NCI-H526 treated with DMSO at 0.1 percent for 48 hours (cell line): ENCODE measurements around the gene IFNK.

Experiments
- DNase-seq: peaks from one replicate; lab custom pipeline; 2025; lab: John Stamatoyannopoulos, UW

The IFNK gene

DNA sequence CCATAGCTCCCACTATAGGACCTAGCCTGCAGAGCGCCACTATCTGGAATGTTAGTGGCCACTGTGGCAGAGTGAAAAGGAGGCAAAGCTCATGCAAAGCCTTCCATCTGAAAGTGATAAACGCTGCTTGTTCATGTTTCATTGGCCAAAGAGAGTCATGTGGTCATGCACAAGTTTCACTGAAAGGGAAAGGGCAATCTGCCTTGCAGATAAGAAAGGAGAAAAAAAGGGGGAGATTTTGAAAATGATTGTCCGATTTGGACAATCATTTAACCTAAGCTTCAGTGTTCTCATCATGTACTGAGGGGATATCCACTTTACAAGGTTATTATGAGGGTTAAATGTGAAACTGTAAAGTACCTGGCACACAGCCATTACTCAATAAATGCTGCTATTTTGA lies 14.6 kb downstream of the IFNK start:
- DNase-seq = no peak

DNA sequence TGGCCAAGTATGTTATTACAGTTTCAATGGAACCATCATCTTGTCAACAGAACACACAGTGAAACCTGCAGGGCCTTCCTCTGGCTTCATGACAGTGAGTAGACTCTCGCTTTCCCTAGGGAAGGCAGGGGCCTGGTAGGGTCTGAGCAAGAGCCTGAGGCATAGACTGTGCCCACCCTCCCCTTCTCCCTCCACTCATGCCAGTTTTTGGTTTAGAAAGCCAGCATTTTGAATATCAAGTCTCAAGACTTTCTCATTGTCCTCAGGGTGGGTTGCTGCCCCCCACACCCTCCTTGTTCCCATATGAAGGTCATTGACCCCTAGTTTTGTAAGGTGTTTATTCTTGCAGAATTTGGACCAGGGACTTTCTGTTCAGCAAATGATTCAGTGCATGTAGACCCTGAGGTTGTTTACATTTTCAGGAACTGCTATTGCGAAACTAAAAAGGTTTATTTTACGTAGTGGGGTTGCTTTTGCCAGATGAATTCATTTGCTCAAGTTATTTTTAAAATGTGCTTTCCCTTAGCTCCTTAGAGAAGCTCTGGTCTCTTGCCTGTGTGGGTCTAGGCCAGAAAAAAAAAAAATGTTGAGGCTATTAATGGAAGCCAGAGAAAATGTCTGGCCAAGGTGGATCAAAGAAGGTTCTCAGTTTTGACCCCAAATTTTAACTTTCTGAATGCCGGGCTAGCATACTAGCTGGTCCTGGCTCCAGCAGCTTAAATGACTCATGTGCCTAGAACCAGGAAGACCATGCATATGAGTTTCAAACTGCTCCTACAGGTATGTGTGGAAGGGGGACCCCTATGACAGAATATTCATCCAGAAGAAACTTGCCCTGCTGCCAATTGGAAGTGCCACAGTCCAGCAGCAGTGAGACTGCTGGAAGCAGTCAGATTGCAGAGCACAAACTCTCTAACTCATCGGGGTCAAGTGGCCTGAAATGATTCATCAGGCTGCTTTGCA lies 15.7 kb downstream of the IFNK start:
- no peak for DNase-seq

DNA sequence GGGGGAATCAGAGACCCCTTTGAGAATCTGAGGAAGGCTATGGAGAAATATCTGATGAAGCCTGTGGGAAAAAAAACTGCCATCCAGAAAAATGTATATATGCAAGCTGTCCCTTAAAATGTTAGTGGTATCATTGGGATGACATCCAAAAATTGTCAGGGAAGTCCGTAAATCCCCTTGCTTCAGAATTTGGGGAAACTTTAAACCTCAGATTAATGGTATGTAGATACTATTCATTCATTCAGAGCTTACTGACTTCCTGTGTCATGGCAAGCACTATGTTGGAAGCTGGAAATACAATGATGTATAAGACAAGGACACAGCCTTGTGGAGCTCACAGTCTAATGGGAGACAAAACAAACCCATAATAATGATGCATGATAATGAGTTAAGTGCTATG lies 16.4 kb downstream of the IFNK start:
- no peak for DNase-seq

DNA sequence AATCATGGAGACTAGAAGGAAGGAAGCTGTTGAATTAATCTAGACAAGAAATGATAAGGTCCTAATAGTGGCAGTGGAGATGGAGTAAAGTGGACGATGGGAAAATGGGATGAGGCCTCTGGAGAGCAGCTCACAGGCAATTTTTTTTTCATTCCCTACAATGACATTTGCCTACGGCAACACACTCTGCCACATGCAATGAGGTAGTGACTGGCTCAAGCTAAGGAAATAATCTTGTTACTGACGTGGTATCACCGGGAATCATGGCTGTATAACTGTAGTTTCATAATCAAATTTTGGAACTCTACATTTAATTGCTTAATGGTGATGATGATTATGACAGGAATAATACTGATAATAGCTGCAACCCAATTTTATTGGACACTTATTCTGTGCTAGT lies 17.6 kb downstream of the IFNK start:
- no peak for DNase-seq

DNA sequence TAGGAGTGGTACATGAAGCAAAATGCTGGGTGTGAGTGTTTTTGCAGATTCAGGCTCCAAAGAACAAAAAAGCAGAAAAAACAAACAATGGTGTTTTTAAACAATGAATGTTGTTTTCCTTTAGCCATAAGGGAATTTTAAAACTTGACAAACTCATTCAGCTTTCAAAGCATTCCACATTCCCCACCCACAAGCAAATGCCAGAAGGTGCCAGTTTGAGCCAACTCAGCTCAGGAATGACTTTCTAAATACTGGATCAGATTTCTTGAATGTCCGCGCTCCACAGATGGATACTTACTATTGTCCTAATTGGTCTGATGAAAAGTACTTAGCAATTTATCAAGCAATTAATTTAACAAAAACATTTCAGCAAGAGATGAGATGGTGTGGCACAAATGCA lies 18.4 kb downstream of the IFNK start:
- no peak for DNase-seq

DNA sequence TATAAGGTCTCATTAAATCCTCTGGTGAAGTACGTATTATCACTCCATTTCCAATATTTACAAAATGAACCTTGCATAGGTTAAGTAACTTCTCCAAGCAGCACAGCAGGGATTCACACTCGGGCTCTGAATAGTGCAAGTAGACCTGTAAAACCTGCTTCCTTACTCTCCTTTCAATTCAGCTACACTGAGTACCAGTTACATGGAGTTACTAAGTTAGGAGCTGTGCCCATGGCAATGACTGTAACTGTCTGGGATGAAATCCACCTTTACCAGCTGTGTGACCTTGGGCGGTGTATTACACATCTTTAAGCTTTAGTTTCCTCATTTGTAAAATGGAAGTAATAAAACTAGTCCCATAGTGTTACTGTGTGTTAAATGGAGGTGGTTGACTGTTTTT lies 21.4 kb downstream of the IFNK start:
- DNase-seq = no peak

DNA sequence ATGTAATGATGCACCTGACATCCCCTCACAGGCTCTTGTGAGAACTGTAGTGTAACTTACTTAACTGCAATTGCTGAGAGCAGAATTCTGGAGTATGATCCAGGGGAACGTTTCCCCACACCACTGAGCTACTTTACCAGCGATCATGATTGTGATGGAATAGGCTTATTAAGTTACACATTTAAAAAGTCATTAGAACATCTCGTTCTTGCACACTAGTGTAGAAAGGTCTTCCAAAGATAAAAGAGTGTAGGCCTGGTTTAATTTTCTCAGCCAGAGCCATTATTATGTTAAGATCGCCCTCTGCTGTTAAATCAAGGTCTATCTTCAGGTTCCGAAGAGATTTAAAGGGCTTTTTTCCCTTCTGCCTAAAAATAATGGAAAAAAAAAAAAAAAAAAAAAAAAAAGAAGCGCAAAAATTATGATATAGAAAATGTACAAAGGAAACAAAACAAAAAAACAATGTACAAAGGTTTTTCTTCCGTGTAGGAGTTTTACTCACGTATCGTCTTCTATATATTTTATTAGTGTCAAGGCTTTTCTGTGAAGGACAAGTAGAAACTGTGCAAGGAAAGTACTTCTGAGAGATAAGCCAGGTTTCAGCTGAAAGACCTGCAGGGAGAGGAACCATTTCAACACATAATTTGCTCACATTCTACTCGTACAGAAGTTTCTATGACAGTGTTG lies 24.1 kb downstream of the IFNK start:
- DNase-seq = peak; percentile 10

DNA sequence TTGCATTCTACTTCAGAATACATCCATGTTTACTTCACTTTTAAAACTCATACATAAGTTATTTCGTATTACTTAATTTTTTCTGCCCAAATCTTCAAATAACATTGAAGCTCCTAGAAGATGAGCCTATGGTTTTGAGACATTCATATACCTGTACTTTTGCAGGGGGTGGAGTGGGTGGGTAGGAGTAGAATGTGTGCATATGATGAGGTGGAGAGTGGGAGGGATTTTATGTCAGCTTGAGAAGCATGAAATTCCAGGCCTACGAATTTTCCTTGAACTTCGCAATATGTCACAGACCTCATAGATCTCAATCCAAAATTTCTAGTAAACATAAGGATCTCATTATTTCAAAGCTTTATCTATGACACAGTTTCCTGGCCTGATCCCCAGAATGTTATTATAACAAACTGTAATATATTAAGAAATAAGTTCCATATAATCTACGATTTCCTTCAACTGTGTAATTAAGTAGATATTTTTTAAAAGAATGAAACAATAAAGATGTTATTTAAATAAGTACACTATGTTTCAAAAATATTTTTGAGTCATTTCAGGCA lies 25.2 kb downstream of the IFNK start:
- no peak for DNase-seq

DNA sequence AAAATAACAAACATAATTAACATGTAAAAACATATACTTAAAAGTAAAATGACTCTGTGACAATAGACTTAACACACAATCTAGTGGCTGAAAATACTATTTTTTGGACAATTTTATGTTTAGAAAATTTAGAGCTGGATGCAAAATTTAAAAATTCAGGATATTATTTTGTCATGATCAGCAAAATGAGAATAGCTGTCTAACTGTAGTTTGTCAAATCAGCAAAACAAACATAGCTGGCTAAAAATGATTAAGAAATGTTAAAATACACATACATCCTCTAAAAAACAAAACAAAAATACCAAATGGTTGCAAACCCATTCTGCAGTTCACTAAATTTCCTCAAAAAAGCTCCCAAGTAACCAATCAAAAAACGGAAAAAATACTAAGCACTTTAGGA lies 30.6 kb downstream of the IFNK start:
- no peak for DNase-seq

DNA sequence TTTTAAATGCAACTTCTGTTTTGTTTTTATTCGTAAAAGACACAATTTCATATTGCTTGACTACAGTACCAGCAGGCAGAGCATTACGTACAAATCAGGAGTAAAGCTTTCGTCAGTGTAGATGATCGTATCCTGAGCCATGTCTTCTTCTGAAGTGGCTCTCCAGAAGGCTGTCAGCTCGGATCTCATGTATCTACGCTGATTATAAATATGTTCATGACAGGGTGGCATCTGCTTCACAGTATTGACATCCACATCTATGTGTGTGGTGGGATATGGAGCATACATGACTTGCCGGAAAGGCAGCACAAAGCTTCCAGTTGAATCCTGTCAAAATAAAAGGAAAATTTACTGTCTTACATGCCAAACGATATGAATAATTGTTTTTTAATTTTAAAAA lies 32.4 kb downstream of the IFNK start:
- no peak for DNase-seq

DNA sequence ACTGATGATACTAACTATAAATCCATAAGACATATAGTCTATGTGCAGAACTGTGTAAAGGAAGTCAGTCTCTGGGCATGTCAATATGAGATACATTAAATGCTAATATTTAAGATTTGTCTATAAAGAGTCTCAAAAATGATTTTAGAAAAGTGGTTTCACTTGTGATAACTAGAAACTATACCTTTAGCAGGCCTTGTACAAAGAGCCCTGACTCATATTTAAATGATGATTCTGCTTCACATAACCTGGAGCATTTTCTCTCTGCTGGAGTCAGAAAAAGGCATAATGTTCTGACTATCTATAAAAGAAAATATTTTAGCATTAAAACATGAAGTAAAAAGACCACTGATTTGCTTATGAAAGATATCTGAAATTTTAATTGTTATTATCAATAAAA lies 34.2 kb downstream of the IFNK start:
- no peak for DNase-seq

DNA sequence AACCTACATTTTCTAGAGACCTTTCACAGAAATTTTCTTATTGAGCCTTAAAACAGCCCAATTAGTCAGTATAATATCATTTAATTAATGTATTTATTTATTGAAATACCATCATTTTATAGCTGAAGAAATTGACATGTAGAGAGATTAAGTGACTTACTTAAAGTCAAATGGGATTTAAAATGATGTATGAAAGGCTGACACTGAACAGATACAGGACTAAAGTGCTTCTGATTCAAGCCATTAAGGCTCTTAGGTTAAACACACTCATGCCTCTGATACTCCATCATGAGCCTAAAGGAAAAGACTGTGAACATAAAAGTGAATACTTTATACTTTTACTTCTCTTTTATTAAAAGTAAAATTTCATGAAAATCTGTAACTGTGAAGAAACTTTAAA lies 36.4 kb downstream of the IFNK start:
- DNase-seq = no peak

DNA sequence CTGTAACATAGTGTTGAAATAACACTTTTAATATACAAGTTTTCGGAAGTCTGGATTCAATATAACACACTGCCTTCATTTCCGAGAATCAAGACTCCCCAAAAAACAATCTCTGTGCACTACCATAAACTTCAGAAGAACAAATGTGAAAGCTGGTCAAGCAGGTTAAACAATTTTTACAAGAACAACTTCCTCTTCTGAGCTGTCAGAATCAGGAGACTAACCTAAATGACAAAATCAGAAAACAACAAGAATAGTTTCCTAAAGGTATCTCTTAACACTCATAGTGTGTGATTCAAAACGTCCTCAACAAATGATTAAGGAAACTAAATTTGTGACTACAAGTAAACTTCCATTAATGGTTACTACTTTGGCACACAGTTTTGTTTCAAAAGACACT lies 37.6 kb downstream of the IFNK start:
- DNase-seq = no peak

DNA sequence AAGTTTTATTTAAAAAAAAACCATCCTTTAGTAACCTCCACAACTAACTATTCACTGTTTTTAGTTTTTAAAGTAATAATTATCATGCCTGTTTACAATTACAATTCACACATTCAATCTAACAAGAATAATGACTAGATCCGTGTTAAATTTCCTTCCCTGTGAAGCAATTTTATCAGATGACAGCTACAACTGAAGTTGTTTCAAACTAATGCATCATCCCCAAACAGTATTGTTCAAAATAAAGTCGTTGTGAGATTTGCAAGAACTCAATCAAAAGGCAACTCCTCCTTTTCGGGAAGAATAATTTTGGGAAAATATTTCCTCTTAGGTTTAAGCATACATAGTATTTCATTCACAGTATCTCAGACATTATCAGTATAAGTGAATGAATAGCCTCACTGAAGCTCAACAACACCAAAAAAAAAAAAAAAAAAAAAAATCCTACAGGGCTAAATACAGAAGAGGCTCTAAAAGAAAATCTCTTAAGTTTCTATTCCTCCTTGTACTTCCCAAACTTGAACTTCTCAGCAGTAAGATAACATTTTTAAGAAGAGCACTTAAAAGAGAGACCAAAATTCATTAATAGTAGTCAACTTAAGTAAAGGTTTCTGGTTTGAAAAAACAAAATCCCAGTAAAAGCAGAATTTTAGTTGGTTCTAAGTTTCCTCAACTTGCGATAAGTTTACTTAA lies 39.8 kb downstream of the IFNK start:
- no peak for DNase-seq

DNA sequence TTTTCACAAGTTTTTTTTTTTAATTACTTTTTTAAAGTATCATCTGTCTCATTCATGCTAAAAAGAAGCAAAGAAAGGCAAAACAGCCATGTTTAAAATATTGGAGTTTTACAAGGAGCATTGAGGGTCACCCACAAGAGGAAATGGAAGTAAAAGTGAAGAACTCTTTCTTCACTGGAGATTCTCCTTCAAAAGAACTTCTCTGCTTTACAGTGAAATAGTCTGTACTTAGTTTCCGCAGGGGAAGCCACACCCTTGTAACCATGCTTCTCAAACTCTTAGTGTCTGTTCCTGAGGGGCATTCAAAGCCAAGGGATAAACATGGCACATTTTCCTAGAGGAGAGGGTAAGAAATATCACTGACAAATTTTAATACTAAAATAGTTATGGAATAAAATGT lies 40.6 kb downstream of the IFNK start:
- DNase-seq = no peak

DNA sequence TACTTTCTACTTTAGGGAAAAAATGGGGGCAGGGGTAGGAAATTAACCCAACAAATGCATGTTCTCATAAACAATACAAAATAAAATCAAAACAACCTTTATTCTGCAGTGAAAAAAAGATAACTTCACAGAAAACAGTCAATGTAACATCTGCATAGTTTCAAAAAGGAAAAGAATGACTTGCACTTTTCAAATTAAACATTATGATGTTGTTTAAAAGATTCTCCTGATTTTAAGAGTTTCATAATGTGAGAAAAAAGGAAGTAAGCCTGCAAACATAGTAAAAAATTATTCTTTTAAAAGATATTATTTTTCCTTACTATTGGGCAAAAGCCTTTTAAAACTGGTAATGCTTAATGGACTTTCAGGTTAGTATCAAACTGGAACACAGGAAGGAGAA lies 41.6 kb downstream of the IFNK start:
- DNase-seq = no peak

DNA sequence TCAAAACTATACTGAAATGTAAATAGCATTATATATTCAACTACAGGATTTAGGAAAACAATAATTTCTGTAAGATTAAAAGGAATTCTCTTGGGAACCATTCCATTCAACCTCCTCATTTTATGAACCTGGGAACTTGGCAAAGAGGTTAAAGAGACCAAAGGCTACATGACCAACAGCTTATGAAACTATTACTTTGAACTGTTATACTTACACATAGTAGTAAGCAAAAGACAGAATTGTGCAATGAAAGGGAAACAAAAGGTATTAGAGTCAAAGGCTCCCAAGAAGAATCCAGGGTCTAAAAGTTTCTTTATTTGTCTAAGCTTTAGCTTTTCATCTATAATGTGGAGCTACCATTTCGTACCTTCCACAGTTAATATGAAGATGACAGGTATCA lies 42.0 kb downstream of the IFNK start:
- no peak for DNase-seq

DNA sequence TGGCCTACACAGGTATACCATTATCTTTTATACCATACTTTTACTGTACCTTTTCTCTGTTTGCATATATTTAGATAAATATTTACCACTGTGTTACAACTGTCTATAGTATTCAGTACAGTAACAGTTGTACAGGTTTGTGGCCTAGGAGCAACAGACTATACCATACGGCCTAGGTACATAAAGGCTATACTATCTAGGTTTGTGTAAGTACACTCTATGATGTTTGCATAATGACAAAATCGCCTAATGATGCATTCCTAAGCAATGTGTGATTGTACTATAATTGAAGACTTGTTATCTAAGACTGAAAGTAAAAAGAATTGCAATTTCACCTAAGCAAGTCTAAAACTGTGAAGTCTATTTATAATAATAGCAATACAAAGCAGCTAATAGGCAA lies 45.3 kb downstream of the IFNK start:
- DNase-seq = peak; percentile 34

DNA sequence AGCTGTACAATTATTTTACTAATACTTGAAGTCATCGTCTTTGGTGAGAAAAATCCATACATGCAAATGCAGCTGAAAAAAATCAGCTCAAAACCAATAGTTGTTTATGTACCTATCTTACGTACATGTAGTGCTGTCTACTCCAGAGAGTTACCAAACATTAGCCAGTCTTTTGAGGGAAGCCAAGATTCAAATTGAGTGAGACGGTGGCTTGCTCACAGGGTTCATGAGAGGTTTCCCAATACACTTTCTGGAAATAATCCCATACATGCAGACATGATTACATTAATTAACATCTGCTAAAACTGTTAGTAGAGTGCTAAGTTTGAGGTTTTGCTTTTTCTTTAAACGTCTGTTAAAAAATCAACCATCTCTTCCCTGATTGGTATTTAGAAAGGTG lies 46.9 kb downstream of the IFNK start:
- DNase-seq = no peak

DNA sequence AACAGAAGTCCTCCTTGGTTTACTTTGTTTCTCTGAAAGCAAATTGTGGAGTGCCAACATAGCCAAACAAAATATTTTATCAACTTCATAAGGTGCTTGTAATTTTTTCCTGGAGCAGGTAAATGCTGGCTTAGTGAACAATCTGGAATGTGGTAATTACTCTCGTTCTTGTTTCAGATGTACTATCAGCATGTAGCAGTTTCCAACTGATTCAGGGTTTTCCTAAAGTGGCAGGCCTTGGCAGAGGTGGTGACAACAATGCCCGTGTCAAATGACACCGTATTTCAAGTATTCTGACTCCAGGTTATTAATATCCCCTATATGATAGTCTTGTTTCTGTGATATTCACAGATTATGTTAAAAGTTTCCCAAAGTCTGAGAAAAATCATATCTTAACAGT lies 48.0 kb downstream of the IFNK start:
- DNase-seq = no peak

DNA sequence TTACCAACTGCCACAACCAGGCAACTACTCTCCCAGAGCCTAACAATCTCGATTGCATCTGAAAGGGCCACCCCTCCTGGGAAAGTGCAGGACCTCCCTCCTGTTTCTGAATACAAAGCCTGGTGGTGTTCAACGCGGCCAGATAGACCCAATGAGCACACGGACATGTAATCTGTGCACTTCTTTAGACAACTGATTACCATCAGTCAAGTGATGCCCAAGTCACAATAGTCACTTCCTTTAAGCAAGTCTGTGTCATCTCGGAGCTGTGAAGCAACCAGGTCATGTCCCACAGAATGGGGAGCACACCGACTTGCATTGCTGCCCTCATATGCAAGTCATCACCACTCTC lies 48.5 kb downstream of the IFNK start:
- no peak for DNase-seq

DNA sequence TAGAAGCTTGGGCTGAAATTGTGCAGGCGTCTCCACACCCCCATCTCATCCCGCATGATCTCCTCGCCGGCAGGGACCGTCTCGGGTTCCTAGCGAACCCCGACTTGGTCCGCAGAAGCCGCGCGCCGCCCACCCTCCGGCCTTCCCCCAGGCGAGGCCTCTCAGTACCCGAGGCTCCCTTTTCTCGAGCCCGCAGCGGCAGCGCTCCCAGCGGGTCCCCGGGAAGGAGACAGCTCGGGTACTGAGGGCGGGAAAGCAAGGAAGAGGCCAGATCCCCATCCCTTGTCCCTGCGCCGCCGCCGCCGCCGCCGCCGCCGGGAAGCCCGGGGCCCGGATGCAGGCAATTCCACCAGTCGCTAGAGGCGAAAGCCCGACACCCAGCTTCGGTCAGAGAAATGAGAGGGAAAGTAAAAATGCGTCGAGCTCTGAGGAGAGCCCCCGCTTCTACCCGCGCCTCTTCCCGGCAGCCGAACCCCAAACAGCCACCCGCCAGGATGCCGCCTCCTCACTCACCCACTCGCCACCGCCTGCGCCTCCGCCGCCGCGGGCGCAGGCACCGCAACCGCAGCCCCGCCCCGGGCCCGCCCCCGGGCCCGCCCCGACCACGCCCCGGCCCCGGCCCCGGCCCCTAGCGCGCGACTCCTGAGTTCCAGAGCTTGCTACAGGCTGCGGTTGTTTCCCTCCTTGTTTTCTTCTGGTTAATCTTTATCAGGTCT lies 49.0 kb downstream of the IFNK start, which contains the start of gene C9orf72:
Gene C9orf72 (minus strand): TSS at position 564 of the 716 bp plus-strand sequence. CDS start 6,361 bp downstream, outside the sequence.
- DNase-seq = peak; percentile 58
